Natural killer cell treated with Interleukin-12 subunit alpha and Interleukin-12 subunit beta and Interleukin-15 and Interleukin-18, amount 100 ng/mL, for 72 hours (primary cell): Measurements from ENCODE around the gene PGAM2. TPM values are rescaled to one million over a fixed set of nuclear protein-coding genes. Genes with fewer than 3 reads are reported as not detected.

ENCODE experiments used
- ATAC-seq, 2 donors: fragments of 150-1000 bp; cut with Tn5 transposase in 1 of 2; sonication (Bioruptor Pico), chemical (Tn5 transposase) in 1 of 2; 2 replicates each; pipeline ENCODE4 v1.10.0; 2021
- DNase-seq: peaks from one replicate; pipeline ENCODE4 v3.0.0; 2022; ENCODE audit warnings: low spot score
- H3K27ac Mint-ChIP-seq, 2 donors: 1 replicate in 1 of 2; 2 replicates in 1 of 2; pipeline ENCODE4 v1.8.0; 2022; ENCODE audit warnings: mixed read lengths in 2 of 2, mild to moderate bottlenecking in 1 of 2, moderate library complexity in 1 of 2
- H3K27me3 Mint-ChIP-seq, 2 donors: 1 replicate in 1 of 2; 2 replicates in 1 of 2; pipeline ENCODE4 v1.8.0; 2022; ENCODE audit warnings: mixed read lengths in 2 of 2
- H3K36me3 Mint-ChIP-seq: one replicate; pipeline ENCODE4 v1.8.0; 2022; ENCODE audit warnings: mixed read lengths
- H3K4me1 Mint-ChIP-seq, 2 donors: 1 replicate in 1 of 2; 2 replicates in 1 of 2; pipeline ENCODE4 v1.8.0; 2022; ENCODE audit warnings: low read depth in 2 of 2, mixed read lengths in 2 of 2, mild to moderate bottlenecking in 1 of 2
- H3K4me3 Mint-ChIP-seq: one replicate; pipeline ENCODE4 v1.8.0; 2022; ENCODE audit warnings: mixed read lengths
- H3K9me3 Mint-ChIP-seq: 2 replicates; pipeline ENCODE4 v1.8.0; 2022; ENCODE audit warnings: mixed read lengths
- total RNA-seq, 2 donors: library from RNA; stranded (reverse); gene quantifications; one replicate each; pipeline ENCODE4 v1.2.3, GENCODE V29; 2022

Gene PGAM2
- total RNA-seq, 2 donors from 2014 or later, result not detected

DNA sequence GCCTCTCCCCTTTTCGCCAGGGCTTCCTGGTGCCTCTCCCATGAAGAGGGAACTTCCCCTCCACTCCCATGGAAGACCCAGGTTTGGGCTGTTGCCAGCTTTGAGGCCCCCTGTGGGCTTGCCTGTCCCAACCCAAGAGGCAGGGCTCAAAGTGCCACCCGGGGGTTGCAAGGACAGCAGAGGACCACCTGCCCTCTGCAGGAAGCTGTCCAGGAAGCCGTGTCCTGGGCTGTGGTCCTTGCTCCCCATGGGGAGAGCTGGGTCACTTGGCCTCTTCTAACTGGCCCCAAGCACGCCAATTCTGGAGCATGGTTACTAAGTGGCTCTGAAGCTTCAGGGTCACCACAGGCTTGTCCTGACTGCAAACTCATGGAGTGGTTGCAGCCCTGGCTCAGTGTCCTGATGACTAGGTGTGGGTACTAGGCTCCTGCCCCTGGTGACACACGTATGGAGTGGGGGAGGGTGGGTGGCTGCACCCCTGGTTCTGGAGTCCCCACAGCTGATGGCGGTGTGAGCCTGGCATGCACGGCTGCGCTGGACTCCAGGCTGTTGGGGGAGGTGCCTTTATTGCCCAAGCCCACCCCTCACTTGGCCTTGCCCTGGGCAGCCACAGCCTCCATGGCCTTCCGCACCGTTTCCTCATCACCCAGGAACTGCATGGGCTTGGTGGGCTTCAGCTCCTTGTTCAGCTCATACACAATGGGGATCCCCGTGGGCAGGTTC is 3.0 kb downstream of the PGAM2 start:
- Mint-ChIP-seq H3K4me3 (no peak overlapping the region), H3K27ac (no peak overlapping the region), H3K36me3 (no peaks in the 10 kb centered on the region), H3K9me3 (no peaks in the 10 kb centered on the region), H3K27me3 (no peaks in the 10 kb centered on the region), H3K4me1 (peaks cover 6 to 14% of the 10 kb centered on the region in 2 donors)
- peak; percentile 58 for DNase-seq
- ATAC-seq, result no peak

DNA sequence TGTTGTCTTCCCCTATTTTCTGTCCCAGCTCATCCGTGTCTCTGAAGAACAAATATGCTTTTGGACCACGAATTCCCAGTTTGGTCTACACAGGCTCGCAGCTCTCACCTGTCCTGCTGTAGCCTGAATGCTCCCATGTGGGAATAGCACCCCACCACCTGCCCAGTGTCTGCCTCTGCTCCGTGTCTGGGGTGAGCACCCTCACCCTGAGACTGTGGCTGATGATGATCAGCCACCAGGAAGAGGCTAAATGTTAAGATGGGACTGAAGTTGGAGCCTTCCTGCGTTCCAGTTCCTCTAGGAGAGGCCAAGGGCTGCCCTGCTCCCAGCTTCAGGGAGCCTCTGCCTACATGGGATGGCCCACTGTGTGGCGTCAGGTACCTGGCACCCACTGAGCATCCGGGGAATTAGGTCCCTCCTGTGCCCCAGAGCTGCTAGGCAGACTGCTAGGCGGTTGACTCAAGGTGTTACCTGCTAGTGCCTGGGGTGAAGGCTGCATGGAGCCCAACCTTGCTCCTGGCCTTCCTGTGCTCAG is 3.7 kb downstream of the PGAM2 start:
- Mint-ChIP-seq H3K4me1 (peaks cover 1 to 11% of the 10 kb centered on the region in 2 donors), H3K36me3 (no peaks in the 10 kb centered on the region), H3K27ac (no peak overlapping the region), H3K27me3 (no peaks in the 10 kb centered on the region), H3K4me3 (no peak overlapping the region), H3K9me3 (no peaks in the 10 kb centered on the region)
- ATAC-seq (no peak), DNase-seq (peak; percentile 6)

DNA sequence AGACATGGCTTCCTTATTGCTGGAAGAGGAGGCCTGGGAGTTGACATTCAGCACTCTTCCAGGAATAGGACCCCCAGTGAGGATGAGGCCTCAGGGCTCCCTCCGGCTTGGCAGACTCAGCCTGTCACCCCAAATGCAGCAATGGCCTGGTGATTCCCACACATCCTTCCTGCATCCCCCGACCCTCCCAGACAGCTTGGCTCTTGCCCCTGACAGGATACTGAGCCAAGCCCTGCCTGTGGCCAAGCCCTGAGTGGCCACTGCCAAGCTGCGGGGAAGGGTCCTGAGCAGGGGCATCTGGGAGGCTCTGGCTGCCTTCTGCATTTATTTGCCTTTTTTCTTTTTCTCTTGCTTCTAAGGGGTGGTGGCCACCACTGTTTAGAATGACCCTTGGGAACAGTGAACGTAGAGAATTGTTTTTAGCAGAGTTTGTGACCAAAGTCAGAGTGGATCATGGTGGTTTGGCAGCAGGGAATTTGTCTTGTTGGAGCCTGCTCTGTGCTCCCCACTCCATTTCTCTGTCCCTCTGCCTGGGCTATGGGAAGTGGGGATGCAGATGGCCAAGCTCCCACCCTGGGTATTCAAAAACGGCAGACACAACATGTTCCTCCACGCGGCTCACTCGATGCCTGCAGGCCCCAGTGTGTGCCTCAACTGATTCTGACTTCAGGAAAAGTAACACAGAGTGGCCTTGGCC is 4.3 kb downstream of the PGAM2 start:
- DNase-seq, result peak; percentile 34
- peaks cover 2% of the 10 kb centered on the region for H3K36me3 Mint-ChIP-seq
- H3K4me3 Mint-ChIP-seq, result no peak overlapping the region
- H3K9me3 Mint-ChIP-seq, result no peaks in the 10 kb centered on the region
- no peak overlapping the region for H3K27ac Mint-ChIP-seq
- ATAC-seq, result no peak
- H3K27me3 Mint-ChIP-seq, result no peaks in the 10 kb centered on the region
- peaks cover 2 to 11% of the 10 kb centered on the region in 2 donors for H3K4me1 Mint-ChIP-seq

DNA sequence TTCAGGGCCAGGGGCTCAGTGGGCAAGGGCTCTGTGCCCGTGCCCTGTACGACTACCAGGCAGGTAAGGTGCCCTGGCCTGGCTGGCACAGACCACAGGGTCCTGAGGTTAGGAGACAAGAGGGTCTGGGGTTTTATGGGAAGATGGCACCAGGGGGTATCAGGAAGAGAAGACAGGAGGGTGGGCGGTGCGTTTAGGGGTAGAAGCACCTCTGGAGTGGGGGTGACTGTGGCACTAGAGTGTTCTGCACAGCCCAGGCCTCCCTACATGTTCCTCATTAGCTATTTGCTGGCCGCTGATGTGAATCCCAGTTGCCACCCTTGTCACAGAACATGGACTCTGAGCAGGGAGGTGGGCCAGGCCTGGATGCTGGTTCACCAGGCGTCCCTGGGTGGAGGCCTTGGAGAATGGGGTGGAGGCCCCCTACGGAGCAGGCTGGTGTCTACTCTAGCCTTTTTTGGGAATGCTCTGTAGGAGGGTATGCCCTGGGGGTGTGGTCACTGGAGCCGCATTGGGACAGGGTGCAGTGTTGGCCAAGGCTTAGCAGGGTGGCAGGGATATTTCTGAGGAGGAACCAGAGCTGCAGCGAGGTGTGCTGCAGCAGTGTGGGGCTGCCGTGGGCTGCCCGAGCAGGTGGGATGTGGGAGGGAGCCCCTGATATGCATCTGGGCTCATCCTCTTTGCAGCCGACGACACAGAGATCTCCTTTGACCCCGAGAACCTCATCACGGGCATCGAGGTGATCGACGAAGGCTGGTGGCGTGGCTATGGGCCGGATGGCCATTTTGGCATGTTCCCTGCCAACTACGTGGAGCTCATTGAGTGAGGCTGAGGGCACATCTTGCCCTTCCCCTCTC is 5.0 kb downstream of the PGAM2 start:
- no peak overlapping the region for H3K27ac Mint-ChIP-seq
- no peaks in the 10 kb centered on the region for H3K9me3 Mint-ChIP-seq
- H3K4me1 Mint-ChIP-seq, result peaks cover 9 to 15% of the 10 kb centered on the region in 2 donors
- no peak for ATAC-seq
- H3K27me3 Mint-ChIP-seq, result no peaks in the 10 kb centered on the region
- no peak overlapping the region for H3K4me3 Mint-ChIP-seq
- peak; percentile 56 for DNase-seq
- H3K36me3 Mint-ChIP-seq, result peaks cover 7% of the 10 kb centered on the region

DNA sequence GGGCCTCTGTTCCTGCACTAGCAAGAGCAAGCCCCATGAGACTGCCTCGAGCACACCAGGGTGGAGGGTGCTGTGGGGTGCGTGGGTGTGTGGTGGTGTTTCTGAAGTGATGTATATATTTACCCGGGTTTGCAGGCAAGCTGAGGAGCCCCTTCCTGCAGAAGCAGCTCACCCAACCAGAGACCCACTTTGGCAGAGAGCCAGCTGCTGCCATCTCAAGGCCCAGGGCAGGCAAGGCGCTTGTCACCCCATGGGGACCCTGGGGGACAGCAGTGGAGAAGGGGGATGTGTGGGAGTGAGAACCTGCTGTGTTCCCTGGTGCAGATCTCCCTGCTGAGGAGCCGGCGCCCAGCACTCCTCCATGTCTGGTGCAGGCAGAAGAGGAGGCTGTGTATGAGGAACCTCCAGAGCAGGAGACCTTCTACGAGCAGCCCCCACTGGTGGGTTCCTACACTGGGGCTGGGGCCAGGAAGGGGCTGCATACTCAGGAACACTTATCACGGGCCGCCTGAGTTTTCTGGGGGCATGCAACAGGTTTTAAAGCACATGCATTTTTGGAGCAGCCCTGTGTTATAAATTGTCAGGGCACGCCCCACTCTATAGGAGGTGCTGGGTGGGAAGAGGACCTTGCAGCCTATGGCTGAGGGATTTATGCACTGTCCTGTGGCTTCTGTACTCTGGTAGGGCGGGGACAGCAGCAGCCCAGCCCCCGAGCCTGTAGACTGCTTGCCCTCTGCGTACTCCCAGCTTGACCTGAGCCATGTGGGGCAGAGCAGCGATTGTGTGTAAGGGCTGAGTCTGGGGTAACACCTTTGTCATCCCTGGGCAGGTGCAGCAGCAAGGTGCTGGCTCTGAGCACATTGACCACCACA is 5.9 kb downstream of the PGAM2 start:
- H3K36me3 Mint-ChIP-seq, result peaks cover 12% of the 10 kb centered on the region
- no peak overlapping the region for H3K27ac Mint-ChIP-seq
- H3K27me3 Mint-ChIP-seq, result no peaks in the 10 kb centered on the region
- DNase-seq (peak; percentile 51), ATAC-seq (no peak)
- H3K4me3 Mint-ChIP-seq, result no peak overlapping the region
- no peaks in the 10 kb centered on the region for H3K9me3 Mint-ChIP-seq
- H3K4me1 Mint-ChIP-seq, result peaks cover 9 to 18% of the 10 kb centered on the region in 2 donors

DNA sequence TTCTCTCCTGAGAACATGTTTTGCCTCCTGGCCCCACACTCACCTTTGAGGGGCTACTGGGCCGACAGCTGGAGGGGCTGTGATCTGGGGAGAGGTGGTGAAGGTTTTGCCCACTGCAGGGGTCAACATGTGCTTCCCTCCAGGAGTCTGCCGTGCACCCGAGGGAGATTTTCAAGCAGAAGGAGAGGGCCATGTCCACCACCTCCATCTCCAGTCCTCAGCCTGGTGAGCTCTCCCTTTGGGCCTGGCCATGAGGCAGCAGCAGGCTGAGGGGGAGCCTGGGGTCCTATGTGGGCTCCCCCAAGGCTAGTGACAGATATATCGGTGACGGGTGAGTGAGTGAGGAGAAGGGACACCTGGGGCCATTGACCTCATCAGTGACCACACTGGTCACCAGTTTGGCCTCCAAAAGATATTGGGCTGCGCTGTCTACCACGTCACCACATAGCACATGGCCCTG is 6.6 kb downstream of the PGAM2 start:
- ATAC-seq (no peak), DNase-seq (peak; percentile 40)
- peaks cover 12% of the 10 kb centered on the region for H3K36me3 Mint-ChIP-seq
- peak overlapping the region in 1 of 2 donors; percentile 19 for H3K27ac Mint-ChIP-seq
- no peak overlapping the region for H3K4me3 Mint-ChIP-seq
- H3K27me3 Mint-ChIP-seq, result no peaks in the 10 kb centered on the region
- H3K9me3 Mint-ChIP-seq, result no peaks in the 10 kb centered on the region
- peaks cover 9 to 18% of the 10 kb centered on the region in 2 donors for H3K4me1 Mint-ChIP-seq

DNA sequence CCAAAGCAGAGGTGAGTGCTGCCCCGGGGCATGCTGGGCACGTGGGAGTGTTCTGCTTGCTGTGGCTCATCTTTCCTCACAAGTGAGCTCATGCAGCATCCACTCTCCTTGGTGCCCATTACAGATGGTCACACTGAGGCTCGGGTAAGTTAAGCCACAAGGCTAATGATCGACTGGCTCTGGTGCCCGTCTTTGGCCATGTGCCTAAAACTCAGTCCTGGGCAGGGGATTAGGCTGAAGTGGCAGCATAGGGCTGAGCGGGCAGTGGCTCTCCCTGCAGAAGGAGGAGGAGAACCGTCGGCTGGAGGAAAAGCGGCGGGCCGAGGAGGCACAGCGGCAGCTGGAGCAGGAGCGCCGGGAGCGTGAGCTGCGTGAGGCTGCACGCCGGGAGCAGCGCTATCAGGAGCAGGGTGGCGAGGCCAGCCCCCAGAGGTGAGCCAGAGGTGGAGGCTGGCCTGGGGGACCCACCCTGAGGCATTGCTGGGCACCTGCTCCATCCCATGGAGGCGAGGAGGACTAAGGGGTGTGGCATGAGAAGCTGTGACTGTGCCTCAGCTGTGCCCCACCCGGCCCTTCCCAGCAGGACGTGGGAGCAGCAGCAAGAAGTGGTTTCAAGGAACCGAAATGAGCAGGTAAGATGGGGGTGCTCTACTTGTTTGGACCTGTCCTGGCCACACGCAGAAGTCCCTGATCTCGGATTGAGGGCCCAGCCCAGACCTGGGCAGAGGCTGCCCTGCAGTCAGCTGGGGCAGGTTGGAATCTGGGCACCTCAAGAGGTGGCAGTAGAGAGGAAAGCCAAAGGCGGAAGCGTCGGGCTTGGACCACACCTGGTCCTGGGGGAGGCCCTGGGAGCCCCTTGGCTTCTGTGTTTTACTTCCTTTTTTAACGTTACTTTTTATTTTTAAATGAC is 7.3 kb downstream of the PGAM2 start:
- no peak for ATAC-seq
- H3K27ac Mint-ChIP-seq, result peak overlapping the region in 1 of 2 donors; percentile 19
- H3K4me1 Mint-ChIP-seq, result peaks cover 9 to 18% of the 10 kb centered on the region in 2 donors
- DNase-seq, result peak; percentile 46
- no peak overlapping the region for H3K4me3 Mint-ChIP-seq
- H3K36me3 Mint-ChIP-seq, result peaks cover 12% of the 10 kb centered on the region
- no peaks in the 10 kb centered on the region for H3K9me3 Mint-ChIP-seq
- no peaks in the 10 kb centered on the region for H3K27me3 Mint-ChIP-seq

DNA sequence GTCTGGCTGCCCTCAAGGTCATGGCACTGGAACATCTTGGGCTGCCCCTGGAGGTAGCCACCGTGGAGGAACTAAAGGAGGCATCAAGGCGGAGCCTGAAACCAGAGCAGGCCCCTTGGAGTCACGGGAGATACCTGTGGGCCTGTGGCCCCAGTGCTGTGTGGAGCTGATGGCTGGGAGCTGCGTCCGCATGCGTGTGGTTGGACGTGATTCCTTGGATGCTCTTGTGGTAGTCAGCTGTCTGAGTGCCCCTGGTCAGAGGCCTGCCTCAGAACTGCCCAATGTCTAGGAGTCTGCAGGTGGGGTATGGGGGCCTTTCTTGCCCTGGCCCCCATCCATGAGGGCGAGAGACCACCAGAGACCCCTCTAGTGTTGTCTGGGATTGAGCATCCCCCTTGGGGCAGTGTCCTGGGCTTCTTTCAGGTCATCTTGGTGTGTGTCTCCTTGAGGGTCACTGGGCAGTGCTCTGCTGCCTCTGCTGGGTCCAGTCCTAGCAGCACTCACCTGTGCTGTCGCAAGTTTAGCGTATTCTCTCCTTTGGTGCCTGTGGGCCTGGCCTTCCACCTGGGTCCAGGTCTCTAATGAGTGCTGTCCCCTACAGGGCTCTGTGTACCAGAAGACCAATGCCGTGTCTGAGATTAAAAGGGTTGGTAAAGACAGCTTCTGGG is 8.1 kb downstream of the PGAM2 start:
- Mint-ChIP-seq H3K27me3 (no peaks in the 10 kb centered on the region), H3K9me3 (no peaks in the 10 kb centered on the region), H3K4me1 (peaks cover 9 to 18% of the 10 kb centered on the region in 2 donors), H3K4me3 (no peak overlapping the region), H3K36me3 (peaks cover 12% of the 10 kb centered on the region), H3K27ac (no peak overlapping the region)
- DNase-seq (peak; percentile 35), ATAC-seq (no peak)

DNA sequence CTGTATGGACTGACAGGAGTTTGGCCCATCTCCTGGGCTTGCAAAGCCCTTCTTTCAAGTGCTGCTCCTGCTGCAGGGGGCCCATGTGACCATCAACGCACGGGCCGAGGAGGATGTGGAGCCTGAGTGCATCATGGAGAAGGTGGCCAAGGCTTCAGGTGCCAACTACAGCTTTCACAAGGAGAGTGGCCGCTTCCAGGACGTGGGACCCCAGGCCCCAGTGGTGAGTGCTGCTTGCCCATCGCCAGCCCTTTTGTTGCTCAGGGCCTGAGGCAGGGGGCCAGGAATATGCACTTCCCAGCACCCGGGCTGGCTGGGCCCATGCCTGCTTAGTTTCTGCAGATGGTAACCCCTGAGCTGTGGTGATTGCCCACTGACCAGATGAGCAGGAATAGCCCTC is 8.7 kb downstream of the PGAM2 start:
- Mint-ChIP-seq H3K4me3 (no peak overlapping the region), H3K4me1 (peaks cover 9 to 18% of the 10 kb centered on the region in 2 donors), H3K27me3 (no peaks in the 10 kb centered on the region), H3K36me3 (peaks cover 12% of the 10 kb centered on the region), H3K9me3 (no peaks in the 10 kb centered on the region), H3K27ac (no peak overlapping the region)
- no peak for ATAC-seq
- DNase-seq, result peak; percentile 23

DNA sequence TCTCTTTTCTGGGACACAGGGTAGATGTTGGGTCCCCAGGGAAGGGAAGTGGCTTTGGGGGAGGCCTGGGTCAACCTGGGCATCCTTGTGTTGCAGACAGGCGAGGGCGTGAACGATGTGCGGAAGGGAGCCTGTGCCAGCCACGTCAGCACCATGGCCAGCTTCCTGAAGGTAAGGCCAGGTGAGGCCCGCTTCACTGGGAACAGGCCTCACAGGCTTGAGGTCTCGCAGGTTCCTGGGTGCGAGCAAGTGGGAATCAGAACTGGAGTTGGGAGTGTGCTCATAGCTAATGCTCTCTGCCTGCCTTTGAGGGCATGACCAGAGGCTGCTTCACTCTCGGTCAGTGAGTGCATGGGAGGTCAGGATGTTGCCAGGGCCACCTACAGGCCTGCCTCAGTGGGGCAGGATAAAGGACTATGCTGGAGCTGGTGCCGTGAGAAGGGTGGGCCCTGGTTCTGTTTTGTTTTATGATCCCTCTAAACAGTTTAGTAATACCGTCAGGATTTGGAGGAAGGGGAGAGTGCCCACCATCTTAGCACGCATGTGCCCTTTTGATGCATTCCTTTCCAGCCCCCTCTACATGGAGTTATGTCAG is 12.5 kb downstream of the PGAM2 start:
- DNase-seq (peak; percentile 50), ATAC-seq (peak; percentile 28 to 32)
- Mint-ChIP-seq H3K9me3 (no peaks in the 10 kb centered on the region), H3K4me3 (no peak overlapping the region), H3K27ac (no peak overlapping the region), H3K4me1 (peaks cover 16 to 27% of the 10 kb centered on the region in 2 donors), H3K27me3 (no peaks in the 10 kb centered on the region), H3K36me3 (peaks cover 12% of the 10 kb centered on the region)

DNA sequence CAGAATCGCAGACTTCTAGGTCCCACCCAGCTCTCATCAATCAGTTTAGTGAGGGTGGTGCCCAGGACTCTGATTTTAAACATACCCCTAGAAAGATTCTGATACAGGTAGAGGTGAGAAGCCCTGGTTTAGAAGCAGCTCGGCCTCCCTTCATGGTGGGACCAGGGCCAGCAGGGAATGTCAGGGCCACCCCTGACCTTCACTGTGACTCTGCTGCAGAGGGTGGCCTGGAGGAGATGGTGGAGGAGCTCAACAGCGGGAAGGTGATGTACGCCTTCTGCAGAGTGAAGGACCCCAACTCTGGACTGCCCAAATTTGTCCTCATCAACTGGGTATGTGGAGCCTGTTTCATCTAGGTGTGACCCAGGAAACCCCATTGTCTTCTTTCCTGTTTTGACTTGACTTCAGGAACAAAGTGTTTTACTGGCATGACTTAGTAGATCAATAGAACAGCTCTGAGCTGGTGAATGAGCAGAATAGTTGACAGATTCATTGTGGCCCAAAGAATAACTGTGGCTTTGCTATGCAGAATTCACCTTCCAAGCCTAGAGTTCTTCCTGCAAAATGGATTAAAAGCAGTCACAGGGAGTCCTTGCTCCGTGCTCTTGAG is 13.7 kb downstream of the PGAM2 start:
- Mint-ChIP-seq H3K4me3 (no peak overlapping the region), H3K27ac (no peak overlapping the region), H3K9me3 (no peaks in the 10 kb centered on the region), H3K27me3 (no peaks in the 10 kb centered on the region), H3K36me3 (peaks cover 21% of the 10 kb centered on the region), H3K4me1 (peaks cover 25 to 31% of the 10 kb centered on the region in 2 donors)
- DNase-seq, result peak; percentile 29
- no peak for ATAC-seq
